Esophagus squamous epithelium (tissue), 5 donors: ENCODE results near the gene KMT2C. TPM values are rescaled to one million over a fixed set of nuclear protein-coding genes. Genes with fewer than 3 reads are reported as not detected.

Source experiments
- DNase-seq: peaks from one replicate; lab custom pipeline; 2025; lab: John Stamatoyannopoulos, UW
- H3K27ac ChIP-seq, 4 donors: fragments of 200-600 bp; sonication (generic); one replicate each; pipeline ENCODE4 v1.5.1; 2016 to 2019; ENCODE audit warnings: mild to moderate bottlenecking in 1 of 4
- H3K27me3 ChIP-seq, 4 donors: fragments of 200-600 bp; sonication (generic); 1 replicate in 3 of 4; 2 replicates in 1 of 4; pipeline versions ENCODE4 v1.5.1 to v1.6.0; 2017 to 2021; ENCODE audit warnings: antibody characterized with exemption in 1 of 4
- H3K36me3 ChIP-seq, 3 donors: fragments of 200-600 bp; sonication (generic); one replicate each; pipeline ENCODE4 v1.5.1; 2016 to 2019
- H3K4me1 ChIP-seq, 3 donors: fragments of 200-600 bp; sonication (generic); one replicate each; pipeline ENCODE4 v1.5.1; 2017 to 2019
- H3K4me3 ChIP-seq, 4 donors: fragments of 200-600 bp; sonication (generic); 1 replicate in 3 of 4; 2 replicates in 1 of 4; pipeline ENCODE4 v1.5.1; 2016 to 2019; ENCODE audit warnings: mild to moderate bottlenecking in 2 of 4, moderate library complexity in 1 of 4
- H3K9me3 ChIP-seq, 3 donors: fragments of 200-600 bp; sonication (generic); one replicate each; pipeline ENCODE4 v1.5.1; 2016 to 2019
- CTCF ChIP-seq, 6 experiments: fragments of 450-650 bp in 4 of 6; fragments of 200-600 bp in 2 of 6; sonication (generic) in 2 of 6; IDR thresholded peaks; one replicate each; pipeline ENCODE4 v1.5.1; 2016 to 2019; ENCODE audit warnings: antibody characterized with exemption in 6 of 6, mild to moderate bottlenecking in 4 of 6, moderate library complexity in 4 of 6
- POLR2A ChIP-seq, 4 donors: fragments of 450-650 bp; IDR thresholded peaks; one replicate each; pipeline ENCODE4 v1.6.1; 2017; ENCODE audit warnings: antibody characterized with exemption in 4 of 4, mild to moderate bottlenecking in 4 of 4, moderate library complexity in 3 of 4
- WGBS, 2 donors: methylation state at CpG; one replicate each; pipeline ENCODE4 v1.1.5; 2018; 5-methylcytosine and 5-hydroxymethylcytosine counted together
- intact Hi-C: fragments of 100-400 bp; cut with DNase I; formaldehyde crosslinking; loops from one replicate; pipeline ENCODE4 v1.15.0; 2022
- total RNA-seq, 4 donors: library from RNA; depleted of rRNA; stranded (reverse); fragments of >200 nt; gene quantifications; one replicate each; pipeline ENCODE4 v1.1.0, GENCODE V29; 2016
- donor health status: DM: yes; HTN: yes; CAD: no.

The KMT2C gene
- total RNA-seq, 4 donors from 2014 or later = 25.1 to 64.7 (median 43.4) TPM

GRCh38 chr7:152121432-152121831, 314.4 kb downstream of the KMT2C start:
- DNase-seq = no peak
- no peak overlapping the region for H3K4me3 ChIP-seq
- no peak overlapping the region for H3K27ac ChIP-seq
- peaks cover 12 to 100% (median 38%) of the 10 kb centered on the region in 3 donors for H3K36me3 ChIP-seq
- no peaks in the 10 kb centered on the region for H3K27me3 ChIP-seq
- intact Hi-C loops = no loop called here
- 96% methylated on average over 4 to 5 of the region's 9 CpGs for WGBS, 2 donors
- TF ChIP-seq CTCF (IDR thresholded peaks at IDR 0.05) (no peak), POLR2A (IDR thresholded peaks at IDR 0.05) (no peak)
- peaks cover 0 to 16% (median 6%) of the 10 kb centered on the region in 3 donors for H3K9me3 ChIP-seq
- H3K4me1 ChIP-seq = no peaks in the 10 kb centered on the region

GRCh38 chr7:152120776-152121175, 315.0 kb downstream of the KMT2C start:
- no peak for DNase-seq
- peaks cover 0 to 16% (median 6%) of the 10 kb centered on the region in 3 donors for H3K9me3 ChIP-seq
- no peak overlapping the region for H3K4me3 ChIP-seq
- no peaks in the 10 kb centered on the region for H3K27me3 ChIP-seq
- no peaks in the 10 kb centered on the region for H3K4me1 ChIP-seq
- intact Hi-C loops = no loop called here
- TF ChIP-seq CTCF (IDR thresholded peaks at IDR 0.05) (no peak), POLR2A (IDR thresholded peaks at IDR 0.05) (no peak)
- WGBS, 2 donors = 94 to 98% methylated on average over 7 of the region's 7 CpGs
- H3K27ac ChIP-seq = no peak overlapping the region
- H3K36me3 ChIP-seq = peaks cover 12 to 100% (median 38%) of the 10 kb centered on the region in 3 donors

GRCh38 chr7:152120210-152120609, 315.6 kb downstream of the KMT2C start:
- Histone ChIP-seq H3K27ac (no peak overlapping the region), H3K27me3 (no peaks in the 10 kb centered on the region), H3K9me3 (peaks cover 0 to 15% (median 6%) of the 10 kb centered on the region in 3 donors), H3K4me1 (no peaks in the 10 kb centered on the region), H3K4me3 (no peak overlapping the region), H3K36me3 (peaks cover 12 to 100% (median 38%) of the 10 kb centered on the region in 3 donors)
- no peak for DNase-seq
- TF ChIP-seq CTCF (IDR thresholded peaks at IDR 0.05) (no peak), POLR2A (IDR thresholded peaks at IDR 0.05) (no peak)
- intact Hi-C loops = no loop called here
- 95 to 96% methylated on average over 4 to 6 of the region's 6 CpGs for WGBS, 2 donors

- TF ChIP-seq POLR2A (IDR thresholded peaks at IDR 0.05) (no peak), CTCF (IDR thresholded peaks at IDR 0.05) (no peak)
- Histone ChIP-seq H3K27me3 (no peaks in the 10 kb centered on the region), H3K4me1 (no peaks in the 10 kb centered on the region), H3K9me3 (no peaks in the 10 kb centered on the region), H3K36me3 (peaks cover 6 to 95% (median 41%) of the 10 kb centered on the region in 3 donors), H3K4me3 (no peak overlapping the region), H3K27ac (no peak overlapping the region)
- intact Hi-C loops = no loop called here
- 88 to 90% methylated on average over 8 of the region's 8 CpGs for WGBS, 2 donors
- no peak for DNase-seq
Measured at GRCh38 chr7:152117356-152117755, 318.4 kb downstream of the KMT2C start.

GRCh38 chr7:152115021-152115718, 320.6 kb downstream of the KMT2C start:
- H3K27ac ChIP-seq = no peak overlapping the region
- DNase-seq = no peak

More at GRCh38 chr7:152115021-152115718, 320.6 kb downstream of the KMT2C start:
- intact Hi-C loops = no loop called here
- Histone ChIP-seq H3K9me3 (no peaks in the 10 kb centered on the region), H3K4me3 (no peak overlapping the region), H3K36me3 (peaks cover 0 to 91% (median 35%) of the 10 kb centered on the region in 3 donors), H3K27me3 (no peaks in the 10 kb centered on the region), H3K4me1 (no peaks in the 10 kb centered on the region)
- no peak for TF ChIP-seq POLR2A (IDR thresholded peaks at IDR 0.05)
- no peak for TF ChIP-seq CTCF (IDR thresholded peaks at IDR 0.05)
- 85 to 95% methylated on average over 9 of the region's 9 CpGs for WGBS, 2 donors
